Endothelial cell of umbilical vein (primary cell): ENCODE measurements around the gene TAF15. TPM values are rescaled to one million over a fixed set of nuclear protein-coding genes. Genes with fewer than 3 reads are reported as not detected.

Experiments
- BruUV-seq: library from RNA; stranded (reverse); fragments of 400-500 nt; replicated peaks from 2 replicates; lab custom pipeline; 2021; lab: Mats Ljungman, UMichigan
- CTCF ChIA-PET: fragments of 300-600, 350-600 bp; sonication (Branson Sonifier 250); formaldehyde crosslinking; loops from one replicate; lab custom pipeline; 2021; ENCODE audit warnings: antibody characterized with exemption, inconsistent platforms; lab: Charles Lee
- POLR2A ChIA-PET: fragments of 300-600, 350-600 bp; sonication (Branson Sonifier 250); formaldehyde crosslinking; loops from one replicate; lab custom pipeline; 2021; ENCODE audit warnings: antibody characterized with exemption, inconsistent platforms; lab: Charles Lee
- DNase-seq: peaks from one replicate; pipeline ENCODE4 v3.0.0-alpha.2; 2011; ENCODE audit warnings: low read depth, low spot score
- FAIRE-seq: peaks from 2 replicates; lab custom pipeline; 2011; peaks lifted over from hg19 to GRCh38; lab: Jason Lieb, UNC
- H2AFZ ChIP-seq: 2 replicates; pipeline ENCODE4 v1.6.0; 2012; ENCODE audit warnings: low read depth, low read length, control low read depth, inconsistent platforms
- H3K27ac ChIP-seq: 2 replicates; pipeline ENCODE4 v1.5.1; 2011; ENCODE audit warnings: low read depth, mild to moderate bottlenecking, control low read depth, low read length, moderate library complexity; ENCODE audit not compliant: insufficient read depth
- H3K27me3 ChIP-seq, 2 experiments: 2 replicates each; pipeline versions ENCODE4 v1.6.0 to v1.6.1; 2011; ENCODE audit warnings: low read length in 2 of 2, mixed read lengths in 1 of 2; ENCODE audit not compliant: control insufficient read depth in 2 of 2, insufficient read depth in 2 of 2
- H3K36me3 ChIP-seq, 2 experiments: 2 replicates in 1 of 2; 3 replicates in 1 of 2; pipeline ENCODE4 v1.5.1; 2011; ENCODE audit warnings: low read length in 2 of 2, mild to moderate bottlenecking in 1 of 2, moderate library complexity in 1 of 2; ENCODE audit not compliant: control insufficient read depth in 2 of 2, insufficient read depth in 2 of 2; ENCODE audit errors: extremely low read depth in 1 of 2
- H3K4me1 ChIP-seq: 3 replicates; pipeline ENCODE4 v1.5.1; 2011; ENCODE audit warnings: mild to moderate bottlenecking, low read length; ENCODE audit not compliant: control insufficient read depth, insufficient read depth; ENCODE audit errors: extremely low read depth
- H3K4me2 ChIP-seq: 2 replicates; pipeline ENCODE4 v1.6.1; 2011; ENCODE audit warnings: low read length, control low read depth, mixed read lengths; ENCODE audit not compliant: insufficient read depth
- H3K4me3 ChIP-seq, 3 experiments: fragments of 200-600 bp in 1 of 3; sonication (generic), shearing (Covaris generic) in 1 of 3; replicated peaks in 1 of 3; 2 replicates each; pipeline ENCODE4 v1.5.1; 2011 to 2016; ENCODE audit warnings: control low read depth in 3 of 3, low read length in 3 of 3, mild to moderate bottlenecking in 2 of 3, inconsistent platforms in 1 of 3, low read depth in 1 of 3, moderate library complexity in 1 of 3; ENCODE audit not compliant: insufficient read depth in 1 of 3
- H3K79me2 ChIP-seq: 2 replicates; pipeline ENCODE4 v1.6.0; 2012; ENCODE audit warnings: low read length, inconsistent platforms; ENCODE audit not compliant: control insufficient read depth, insufficient read depth
- H3K9ac ChIP-seq: replicated peaks from 2 replicates; pipeline ENCODE3; 2011; ENCODE audit warnings: low read length, control low read depth; ENCODE audit not compliant: insufficient read depth; ENCODE audit errors: extremely low read depth
- H3K9me1 ChIP-seq: replicated peaks from 3 replicates; pipeline ENCODE4 v1.6.0; 2011; ENCODE audit warnings: mild to moderate bottlenecking, low read length; ENCODE audit not compliant: control insufficient read depth, insufficient read depth; ENCODE audit errors: extremely low read depth
- H3K9me3 ChIP-seq: replicated peaks from 2 replicates; pipeline ENCODE4 v1.5.1; 2012; ENCODE audit warnings: low read length, inconsistent platforms; ENCODE audit not compliant: control insufficient read depth, insufficient read depth
- H4K20me1 ChIP-seq: replicated peaks from 2 replicates; pipeline ENCODE3; 2011; ENCODE audit warnings: mild to moderate bottlenecking, low read length; ENCODE audit not compliant: control insufficient read depth, insufficient read depth; ENCODE audit errors: extremely low read depth
- FOS ChIP-seq: IDR thresholded peaks from 2 replicates; pipeline ENCODE4 v1.6.1; 2011; ENCODE audit warnings: mild to moderate bottlenecking, low read length, moderate library complexity, borderline replicate concordance; ENCODE audit not compliant: insufficient read depth
- GATA2 ChIP-seq: IDR thresholded peaks from 2 replicates; pipeline ENCODE4 v1.7.0; 2011; ENCODE audit warnings: low read depth, mild to moderate bottlenecking, moderate library complexity, mixed read lengths, low read length; ENCODE audit not compliant: insufficient read length, insufficient read depth
- JUN ChIP-seq: IDR thresholded peaks from 2 replicates; pipeline ENCODE4 v1.6.1; 2011; ENCODE audit warnings: borderline replicate concordance, low read depth; ENCODE audit not compliant: insufficient read length, insufficient read depth
- POLR2A ChIP-seq: IDR thresholded peaks from 2 replicates; pipeline ENCODE4 v1.6.1; 2012; ENCODE audit warnings: low read depth, mild to moderate bottlenecking, control low read depth, low read length
- POLR2AphosphoS5 ChIP-seq: IDR thresholded peaks from 2 replicates; pipeline ENCODE4 v1.6.1; 2012; ENCODE audit warnings: low read depth, mild to moderate bottlenecking, control low read depth, low read length, moderate library complexity; ENCODE audit not compliant: insufficient read depth
- dilution Hi-C: fragments of 300-500 bp; cut with MboI; formaldehyde crosslinking; loops from one replicate; pipeline ENCODE4 v1.15.0; 2019; ENCODE audit warnings: low sequenced_read_pairs; ENCODE audit not compliant: extremely low pct_ligation_motif_present
- intact Hi-C: fragments of 100-400 bp; cut with micrococcal nuclease; formaldehyde crosslinking; loops from one replicate; pipeline ENCODE4 v1.10.0; 2022
- polyA plus RNA-seq, 4 experiments: library from polyadenylated mRNA; depleted of rRNA in 3 of 4; stranded (reverse) in 3 of 4; unstranded in 1 of 4; fragments of >200 nt; gene quantifications; 2 replicates each; pipeline versions ENCODE4 v1.2.1 to v1.2.3, GENCODE V29; 2011 to 2012; ENCODE audit warnings: missing spikeins in 1 of 4
- total RNA-seq: library from RNA; stranded (reverse); gene quantifications from 2 replicates; pipeline ENCODE4 v1.2.3, GENCODE V29; 2021

The TAF15 gene
- total and polyA plus RNA-seq, 2 donors (not counting 3 experiments of a cell fraction or from before 2014, with no cell fraction given) = 59.4 to 247 TPM

DNA sequence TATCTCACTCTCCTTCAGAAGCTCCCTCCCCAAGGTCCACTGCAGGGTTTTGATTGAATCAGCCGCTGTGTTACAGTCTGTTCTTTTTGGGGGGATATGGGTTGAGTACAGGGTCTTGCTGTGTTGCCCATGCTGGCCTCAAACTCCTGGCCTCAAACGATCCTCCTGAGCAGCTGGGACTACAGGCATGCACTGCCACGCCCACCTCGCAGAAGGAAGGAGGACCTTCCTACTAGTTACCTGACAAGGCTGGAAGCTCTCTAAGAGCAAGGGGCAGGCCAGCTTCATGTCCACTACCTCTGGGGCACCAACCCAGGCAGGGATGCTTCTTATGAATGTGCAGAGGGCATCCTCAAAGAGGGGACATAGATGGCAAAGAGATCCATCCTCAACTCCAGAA is 11.9 kb upstream of the TAF15 start:
- FAIRE-seq (no peak), DNase-seq (no peak)
- H3K27ac ChIP-seq = no peak overlapping the region
- H3K79me2 ChIP-seq = no peaks in the 10 kb centered on the region
- no peaks in the 10 kb centered on the region for H3K9me1 ChIP-seq
- no peaks in the 10 kb centered on the region for H4K20me1 ChIP-seq
- H3K4me3 ChIP-seq = no peak overlapping the region
- dilution Hi-C loops (no loop called here), intact Hi-C loops (no loop called here)
- H3K9me3 ChIP-seq = no peaks in the 10 kb centered on the region
- H3K27me3 ChIP-seq = peaks cover 30 to 52% of the 10 kb centered on the region in 2 experiments
- H3K4me2 ChIP-seq = no peak overlapping the region
- no peak overlapping the region for H3K9ac ChIP-seq
- no peak overlapping the region for H2AFZ ChIP-seq
- no peaks in the 10 kb centered on the region for H3K36me3 ChIP-seq
- ChIA-PET POLR2A (interaction anchor here (1.5 kb wide), 1 partner anchor 12 kb away, joined by 5 read pairs; the partner anchor contains the start of gene TAF15), CTCF (interaction anchor here (1.5 to 8.1 kb wide), 3 partner anchors 11 to 33 kb away, joined by 6 to 68 read pairs (median 8); partner anchors contain the start of gene TAF15)
- TF ChIP-seq JUN (no peak), GATA2 (no peak), FOS (no peak), POLR2AphosphoS5 (no peak)
- no TSS peak for BruUV-seq
- H3K4me1 ChIP-seq = peaks cover 30% of the 10 kb centered on the region

DNA sequence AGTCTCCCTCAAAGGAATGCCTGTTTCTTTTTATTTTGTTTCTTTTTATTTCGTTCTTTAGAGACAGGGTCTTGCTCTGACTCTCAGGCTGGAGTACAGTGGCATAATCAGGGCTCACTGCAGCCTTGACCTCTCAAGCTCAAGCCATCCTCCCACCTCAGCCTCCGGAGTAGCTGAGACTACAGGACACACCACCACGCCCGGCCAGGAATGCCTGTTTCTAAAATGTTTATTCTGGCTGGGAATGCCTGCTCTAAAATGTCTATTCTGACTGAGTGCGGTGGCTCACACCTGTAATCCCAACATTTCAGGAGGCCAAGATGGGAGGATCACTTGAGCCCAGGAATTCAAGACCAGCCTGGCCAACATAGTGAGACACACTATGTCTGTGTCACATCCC is 11.4 kb upstream of the TAF15 start:
- H3K27ac ChIP-seq = no peak overlapping the region
- peaks cover 24 to 47% of the 10 kb centered on the region in 2 experiments for H3K27me3 ChIP-seq
- H4K20me1 ChIP-seq = no peaks in the 10 kb centered on the region
- ChIA-PET CTCF (interaction anchor here (0.9 to 8.1 kb wide), 2 partner anchors 11 to 34 kb away, joined by 3 to 68 read pairs; no protein-coding TSS in a partner anchor), POLR2A (no interaction called here)
- BruUV-seq = no TSS peak
- no peaks in the 10 kb centered on the region for H3K79me2 ChIP-seq
- H3K9me1 ChIP-seq = no peaks in the 10 kb centered on the region
- H3K9ac ChIP-seq = no peak overlapping the region
- H3K4me1 ChIP-seq = peaks cover 30% of the 10 kb centered on the region
- H3K4me3 ChIP-seq = no peak overlapping the region
- DNase-seq = no peak
- no peak overlapping the region for H3K4me2 ChIP-seq
- H2AFZ ChIP-seq = no peak overlapping the region
- no peak for TF ChIP-seq POLR2A
- FAIRE-seq = no peak
- no peaks in the 10 kb centered on the region for H3K36me3 ChIP-seq
- dilution Hi-C loops (no loop called here), intact Hi-C loops (no loop called here)
- no peaks in the 10 kb centered on the region for H3K9me3 ChIP-seq
